SIG-M5 treated with dmso at 0.1 percent for 504 hours (cell line): Measurements from ENCODE around the gene RNASE13.
"Not testable (repeated sequence)": the region's sequence is repeated elsewhere in the genome, so short reads cannot be mapped to it uniquely, and the experiment has no call there.

Experiments
- DNase-seq: peaks from one replicate; lab custom pipeline; 2025; ENCODE audit not compliant: unreplicated experiment; lab: John Stamatoyannopoulos, UW

Gene RNASE13

GRCh38 chr14:21042918-21043317, 8.3 kb upstream of the RNASE13 start:
- no peak for DNase-seq

GRCh38 chr14:21041676-21042433, 7.2 kb upstream of the RNASE13 start, which contains the start of gene RNASE7:
TSS of gene RNASE7 (plus strand) at chr14:21042362. CDS start at chr14:21042993, 631 bp downstream.
- no peak for DNase-seq

- DNase-seq: not testable (repeated sequence)
Observed at GRCh38 chr14:21040941-21041340, 6.3 kb upstream of the RNASE13 start.

GRCh38 chr14:21040370-21040925, 5.8 kb upstream of the RNASE13 start:
- DNase-seq: no peak

GRCh38 chr14:21039585-21040369, 5.2 kb upstream of the RNASE13 start:
- DNase-seq: peak; percentile 70

- no peak for DNase-seq
Observed at GRCh38 chr14:21038441-21039422, 4.1 kb upstream of the RNASE13 start.

GRCh38 chr14:21037156-21037555, 2.5 kb upstream of the RNASE13 start:
- DNase-seq: no peak

GRCh38 chr14:21036751-21037150, 2.1 kb upstream of the RNASE13 start:
- DNase-seq: no peak

- DNase-seq: no peak
Observed at GRCh38 chr14:21033133-21033698, 1.4 kb downstream of the RNASE13 start.

- DNase-seq: no peak
Observed at GRCh38 chr14:21032326-21033132, 2.1 kb downstream of the RNASE13 start.

- DNase-seq: no peak
Observed at GRCh38 chr14:21030531-21030930, 4.1 kb downstream of the RNASE13 start.

- no peak for DNase-seq
Observed at GRCh38 chr14:21029917-21030316, 4.7 kb downstream of the RNASE13 start, which contains the start of gene TPPP2. TSS of gene TPPP2 (plus strand) at chr14:21030217. CDS start at chr14:21030582, 365 bp downstream.

GRCh38 chr14:21026988-21027315, 7.7 kb downstream of the RNASE13 start:
- no peak for DNase-seq

- DNase-seq: no peak
Observed at GRCh38 chr14:21026274-21026987, 8.2 kb downstream of the RNASE13 start.

- DNase-seq: no peak
Observed at GRCh38 chr14:21025371-21026273, 9.0 kb downstream of the RNASE13 start.

- DNase-seq: peak; percentile 26
Observed at GRCh38 chr14:21024585-21025370, 9.8 kb downstream of the RNASE13 start, which contains the start of gene NDRG2. TSS of gene NDRG2 (minus strand) at chr14:21025061. CDS start at chr14:21023315, 1,746 bp downstream.
